H9 (cell line): ENCODE measurements around the gene ENGASE. TPM values are rescaled to one million over a fixed set of nuclear protein-coding genes. Genes with fewer than 3 reads are reported as not detected.

ENCODE experiments used
- DNase-seq: peaks from one replicate; pipeline ENCODE4 v3.0.0-alpha.2; 2017
- H2AFZ ChIP-seq: one replicate; pipeline ENCODE4 v1.6.1; 2013; ENCODE audit warnings: mild to moderate bottlenecking, low read length, control low read depth, moderate library complexity
- H2AK5ac ChIP-seq: 2 replicates; pipeline ENCODE4 v1.6.1; 2013; ENCODE audit warnings: low read length, control low read depth, mixed read lengths; ENCODE audit not compliant: insufficient read length
- H2BK120ac ChIP-seq: one replicate; pipeline ENCODE4 v1.6.1; 2013; ENCODE audit warnings: low read depth, mild to moderate bottlenecking, low read length, control low read depth, inconsistent platforms; ENCODE audit not compliant: poor library complexity, severe bottlenecking
- H2BK12ac ChIP-seq: 2 replicates; pipeline ENCODE4 v1.6.1; 2013; ENCODE audit warnings: low read length, control low read depth, mixed read lengths, low read depth; ENCODE audit not compliant: insufficient read length
- H2BK15ac ChIP-seq: 2 replicates; pipeline ENCODE4 v1.6.1; 2013; ENCODE audit warnings: low read depth, low read length, control low read depth
- H2BK20ac ChIP-seq: one replicate; pipeline ENCODE4 v1.6.1; 2013; ENCODE audit warnings: low read depth, mild to moderate bottlenecking, low read length, control low read depth, inconsistent platforms; ENCODE audit not compliant: poor library complexity, severe bottlenecking
- H2BK5ac ChIP-seq: 2 replicates; pipeline ENCODE4 v1.6.1; 2013; ENCODE audit warnings: low read length, control low read depth, mixed read lengths; ENCODE audit not compliant: insufficient read length
- H3K14ac ChIP-seq: 2 replicates; pipeline ENCODE4 v1.6.1; 2013; ENCODE audit warnings: low read length, control low read depth; ENCODE audit not compliant: insufficient read depth
- H3K18ac ChIP-seq: 2 replicates; pipeline ENCODE4 v1.6.1; 2013; ENCODE audit warnings: low read depth, mild to moderate bottlenecking, mixed read lengths, low read length, control low read depth; ENCODE audit not compliant: insufficient read length
- H3K23ac ChIP-seq: 2 replicates; pipeline ENCODE4 v1.6.1; 2013; ENCODE audit warnings: low read length, control low read depth, mixed read lengths, low read depth; ENCODE audit not compliant: insufficient read length
- H3K23me2 ChIP-seq: 2 replicates; pipeline ENCODE4 v1.6.1; 2013; ENCODE audit warnings: low read depth, mild to moderate bottlenecking, mixed read lengths, low read length, control low read depth; ENCODE audit not compliant: insufficient read length, poor library complexity, severe bottlenecking
- H3K27ac ChIP-seq: 2 replicates; pipeline ENCODE4 v1.5.1; 2013; ENCODE audit warnings: low read length, control low read depth, mixed read lengths, low read depth; ENCODE audit not compliant: insufficient read length
- H3K27me3 ChIP-seq: 2 replicates; pipeline ENCODE4 v1.6.1; 2013; ENCODE audit warnings: low read length, control low read depth, inconsistent platforms; ENCODE audit not compliant: insufficient read depth
- H3K4ac ChIP-seq: 2 replicates; pipeline ENCODE4 v1.6.1; 2013; ENCODE audit warnings: low read depth, mild to moderate bottlenecking, control low read depth, inconsistent platforms, low read length, moderate library complexity
- H3K4me1 ChIP-seq: 2 replicates; pipeline ENCODE4 v1.6.1; 2013; ENCODE audit warnings: low read length, control low read depth, inconsistent platforms; ENCODE audit not compliant: insufficient read depth
- H3K4me2 ChIP-seq: 2 replicates; pipeline ENCODE4 v1.6.1; 2013; ENCODE audit warnings: low read length, control low read depth, mixed read lengths; ENCODE audit not compliant: insufficient read length, insufficient read depth
- H3K56ac ChIP-seq: 2 replicates; pipeline ENCODE4 v1.6.1; 2013; ENCODE audit warnings: low read depth, mild to moderate bottlenecking, mixed read lengths, low read length, control low read depth; ENCODE audit not compliant: insufficient read length
- H3K79me1 ChIP-seq: 2 replicates; pipeline ENCODE4 v1.6.1; 2013; ENCODE audit warnings: low read depth, mild to moderate bottlenecking, moderate library complexity, low read length, control low read depth, inconsistent platforms; ENCODE audit not compliant: insufficient read depth, poor library complexity, severe bottlenecking
- H3K79me2 ChIP-seq: 2 replicates; pipeline ENCODE4 v1.6.1; 2013; ENCODE audit warnings: low read length, control low read depth, inconsistent platforms; ENCODE audit not compliant: insufficient read depth
- H3K9ac ChIP-seq: 2 replicates; pipeline ENCODE4 v1.6.1; 2013; ENCODE audit warnings: low read length, control low read depth, mixed read lengths; ENCODE audit not compliant: insufficient read length; ENCODE audit errors: extremely low read depth
- H3K9me3 ChIP-seq: one replicate; pipeline ENCODE4 v1.6.1; 2013; ENCODE audit warnings: low read depth, low read length, inconsistent platforms; ENCODE audit not compliant: control insufficient read depth
- H3T11ph ChIP-seq: one replicate; pipeline ENCODE4 v1.6.1; 2013; ENCODE audit warnings: mild to moderate bottlenecking, low read length, control low read depth, inconsistent platforms
- H4K20me1 ChIP-seq: one replicate; pipeline ENCODE4 v1.6.1; 2013; ENCODE audit not compliant: control insufficient read depth, insufficient read length, insufficient read depth
- H4K5ac ChIP-seq: 2 replicates; pipeline ENCODE4 v1.6.1; 2013; ENCODE audit warnings: low read depth, mild to moderate bottlenecking, mixed read lengths, low read length, control low read depth; ENCODE audit not compliant: insufficient read length
- H4K8ac ChIP-seq: replicated peaks from 2 replicates; pipeline ENCODE4 v1.6.1; 2013; ENCODE audit warnings: low read length, control low read depth, mixed read lengths, low read depth; ENCODE audit not compliant: insufficient read length
- H4K91ac ChIP-seq: 2 replicates; pipeline ENCODE4 v1.6.1; 2013; ENCODE audit warnings: low read depth, mild to moderate bottlenecking, moderate library complexity, mixed read lengths, low read length, control low read depth; ENCODE audit not compliant: insufficient read length
- H3K27ac Mint-ChIP-seq, 3 experiments: 2 replicates in 2 of 3; 3 replicates in 1 of 3; pipeline ENCODE4 v1.8.0; 2020 to 2021; ENCODE audit warnings: mixed read lengths in 3 of 3, mild to moderate bottlenecking in 1 of 3, moderate library complexity in 1 of 3
- H3K27me3 Mint-ChIP-seq: 2 replicates; pipeline ENCODE4 v1.8.0; 2021; ENCODE audit warnings: low read depth, mild to moderate bottlenecking, moderate library complexity, mixed read lengths
- H3K36me3 Mint-ChIP-seq, 3 experiments: 2 replicates in 2 of 3; 3 replicates in 1 of 3; pipeline ENCODE4 v1.8.0; 2020 to 2021; ENCODE audit warnings: low read depth in 3 of 3, mixed read lengths in 3 of 3; ENCODE audit not compliant: insufficient read depth in 1 of 3
- H3K4me1 Mint-ChIP-seq, 2 experiments: 2 replicates each; pipeline ENCODE4 v1.8.0; 2020; ENCODE audit warnings: mixed read lengths in 2 of 2
- H3K4me3 Mint-ChIP-seq, 2 experiments: 2 replicates in 1 of 2; 3 replicates in 1 of 2; pipeline ENCODE4 v1.8.0; 2020 to 2021; ENCODE audit warnings: mild to moderate bottlenecking in 2 of 2, mixed read lengths in 2 of 2, moderate library complexity in 1 of 2
- H3K9me3 Mint-ChIP-seq, 2 experiments: 2 replicates in 1 of 2; 3 replicates in 1 of 2; pipeline ENCODE4 v1.8.0; 2020; ENCODE audit warnings: mild to moderate bottlenecking in 2 of 2, mixed read lengths in 2 of 2, moderate library complexity in 1 of 2
- CTCF ChIP-seq: fragments of 200-600 bp; sonication (generic); conservative IDR thresholded peaks from 3 replicates; pipeline ENCODE4 v1.8.0; 2021; ENCODE audit warnings: antibody characterized with exemption, mild to moderate bottlenecking
- WGBS: extraction: QIAGEN DNeasy Blood & Tissue Kit; methylation state at CpG from one replicate; pipeline ENCODE4 v1.1.7; 2013; ENCODE audit warnings: missing lambda C conversion rate, low lambda C conversion rate, mixed read lengths; ENCODE audit not compliant: insufficient read length; ENCODE audit errors: extremely low coverage; 5-methylcytosine and 5-hydroxymethylcytosine counted together
- total RNA-seq: library from RNA; stranded (reverse); gene quantifications from 2 replicates; pipeline ENCODE4 v1.2.1, GENCODE V29; 2021

ENGASE gene
- total RNA-seq, 1 experiment from 2014 or later: 20.6 TPM

- Histone ChIP-seq H3K18ac (no peak overlapping the region), H3K56ac (no peak overlapping the region), H3K27ac (no peak overlapping the region), H2BK5ac (no peak overlapping the region), H3K4me1 (no peaks in the 10 kb centered on the region), H3K4me2 (no peak overlapping the region), H3K23ac (no peak overlapping the region), H2AK5ac (no peak overlapping the region), H2BK12ac (no peak overlapping the region), H3K27me3 (no peaks in the 10 kb centered on the region), H4K20me1 (no peaks in the 10 kb centered on the region), H3K4ac (no peak overlapping the region), H4K91ac (no peak overlapping the region), H3K14ac (no peak overlapping the region), H3T11ph (no peak overlapping the region), H2BK120ac (no peak overlapping the region), H2BK15ac (no peak overlapping the region), H3K9me3 (no peaks in the 10 kb centered on the region), H3K9ac (no peak overlapping the region), H4K5ac (no peak overlapping the region), H4K8ac (no peak overlapping the region), H2BK20ac (no peak overlapping the region), H3K79me2 (no peaks in the 10 kb centered on the region), H2AFZ (no peak overlapping the region), H3K23me2 (no peaks in the 10 kb centered on the region), H3K79me1 (no peaks in the 10 kb centered on the region)
- Mint-ChIP-seq H3K4me3 (no peak overlapping the region), H3K36me3 (no peaks in the 10 kb centered on the region), H3K9me3 (no peaks in the 10 kb centered on the region), H3K4me1 (peaks cover 4 to 19% of the 10 kb centered on the region in 2 experiments; a peak in 3 of 4 replicates), H3K27ac (peak overlapping the region in 1 of 3 experiments; percentile 65; a peak in 1 of 7 replicates), H3K27me3 (peaks cover 6% of the 10 kb centered on the region)
- DNase-seq: no peak
- no peak for TF ChIP-seq CTCF
- no CpG with 5 or more reads among the region's 4 CpGs for WGBS
Observed at GRCh38 chr17:79118924-79119323, 44.3 kb downstream of the ENGASE start.
